Ishikawa (cell line): ENCODE measurements around the gene ANK3.

Experiments
- CEBPB ChIP-seq: IDR thresholded peaks from 2 replicates; pipeline ENCODE4 v1.6.1; 2012
- CREB1 ChIP-seq: IDR thresholded peaks from 2 replicates; pipeline ENCODE4 v1.6.1; 2012; ENCODE audit warnings: low read depth
- EGR1 ChIP-seq: IDR thresholded peaks from 2 replicates; pipeline ENCODE4 v1.6.1; 2012
- EP300 ChIP-seq: IDR thresholded peaks from 2 replicates; pipeline ENCODE4 v1.6.1; 2012; ENCODE audit warnings: borderline replicate concordance
- FOXM1 ChIP-seq: IDR thresholded peaks from 2 replicates; pipeline ENCODE4 v1.6.1; 2012; ENCODE audit warnings: low read depth, borderline replicate concordance
- NFIC ChIP-seq: IDR thresholded peaks from 2 replicates; pipeline ENCODE4 v1.6.1; 2012
- RAD21 ChIP-seq: IDR thresholded peaks from 2 replicates; pipeline ENCODE4 v1.6.1; 2012; ENCODE audit warnings: low read depth
- TAF1 ChIP-seq: IDR thresholded peaks from 2 replicates; pipeline ENCODE4 v1.6.1; 2012; ENCODE audit warnings: low read depth, mild to moderate bottlenecking
- TCF12 ChIP-seq: IDR thresholded peaks from 2 replicates; pipeline ENCODE4 v1.6.1; 2012; ENCODE audit warnings: low read depth
- TEAD4 ChIP-seq: IDR thresholded peaks from 2 replicates; pipeline ENCODE4 v1.6.1; 2012
- YY1 ChIP-seq: IDR thresholded peaks from 2 replicates; pipeline ENCODE4 v1.6.1; 2012; ENCODE audit warnings: low read depth
- ZBTB7A ChIP-seq: IDR thresholded peaks from 2 replicates; pipeline ENCODE4 v1.6.1; 2012; ENCODE audit warnings: low read depth
- TF ChIP-seq, protein P1 (sequence below): IDR thresholded peaks from 2 replicates; pipeline ENCODE4 v1.6.1; 2012; ENCODE audit warnings: low read depth, mild to moderate bottlenecking
- TF ChIP-seq, protein P2 (sequence below): IDR thresholded peaks from 2 replicates; pipeline ENCODE4 v1.6.1; 2012
- TF ChIP-seq, protein P3 (sequence below): IDR thresholded peaks from 2 replicates; pipeline ENCODE4 v1.6.1; 2012

Gene ANK3

DNA sequence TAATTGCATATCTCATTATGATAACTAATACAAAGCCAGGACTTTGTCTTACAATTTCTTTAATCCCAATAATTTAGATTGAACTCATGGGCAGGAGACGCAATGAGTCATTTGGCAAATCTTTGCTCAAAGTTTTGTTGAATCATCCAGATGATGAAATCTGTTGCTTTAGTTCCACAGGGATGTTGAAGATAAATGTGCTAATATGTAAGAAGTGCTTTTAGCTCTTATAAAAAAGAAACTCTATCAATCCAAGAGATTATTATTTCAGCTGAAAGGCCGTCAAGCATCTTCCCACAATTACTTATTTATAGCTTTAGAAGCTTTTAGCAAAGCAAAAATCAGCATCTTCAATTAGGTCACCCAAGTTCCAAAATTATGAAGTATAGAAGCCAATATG lies 36.8 kb upstream of the ANK3 start:
- TF ChIP-seq, protein P1, sequence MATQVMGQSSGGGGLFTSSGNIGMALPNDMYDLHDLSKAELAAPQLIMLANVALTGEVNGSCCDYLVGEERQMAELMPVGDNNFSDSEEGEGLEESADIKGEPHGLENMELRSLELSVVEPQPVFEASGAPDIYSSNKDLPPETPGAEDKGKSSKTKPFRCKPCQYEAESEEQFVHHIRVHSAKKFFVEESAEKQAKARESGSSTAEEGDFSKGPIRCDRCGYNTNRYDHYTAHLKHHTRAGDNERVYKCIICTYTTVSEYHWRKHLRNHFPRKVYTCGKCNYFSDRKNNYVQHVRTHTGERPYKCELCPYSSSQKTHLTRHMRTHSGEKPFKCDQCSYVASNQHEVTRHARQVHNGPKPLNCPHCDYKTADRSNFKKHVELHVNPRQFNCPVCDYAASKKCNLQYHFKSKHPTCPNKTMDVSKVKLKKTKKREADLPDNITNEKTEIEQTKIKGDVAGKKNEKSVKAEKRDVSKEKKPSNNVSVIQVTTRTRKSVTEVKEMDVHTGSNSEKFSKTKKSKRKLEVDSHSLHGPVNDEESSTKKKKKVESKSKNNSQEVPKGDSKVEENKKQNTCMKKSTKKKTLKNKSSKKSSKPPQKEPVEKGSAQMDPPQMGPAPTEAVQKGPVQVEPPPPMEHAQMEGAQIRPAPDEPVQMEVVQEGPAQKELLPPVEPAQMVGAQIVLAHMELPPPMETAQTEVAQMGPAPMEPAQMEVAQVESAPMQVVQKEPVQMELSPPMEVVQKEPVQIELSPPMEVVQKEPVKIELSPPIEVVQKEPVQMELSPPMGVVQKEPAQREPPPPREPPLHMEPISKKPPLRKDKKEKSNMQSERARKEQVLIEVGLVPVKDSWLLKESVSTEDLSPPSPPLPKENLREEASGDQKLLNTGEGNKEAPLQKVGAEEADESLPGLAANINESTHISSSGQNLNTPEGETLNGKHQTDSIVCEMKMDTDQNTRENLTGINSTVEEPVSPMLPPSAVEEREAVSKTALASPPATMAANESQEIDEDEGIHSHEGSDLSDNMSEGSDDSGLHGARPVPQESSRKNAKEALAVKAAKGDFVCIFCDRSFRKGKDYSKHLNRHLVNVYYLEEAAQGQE = no peak
- no peak for TF ChIP-seq TAF1
- TF ChIP-seq EP300 = no peak
- TF ChIP-seq TEAD4 = no peak

DNA sequence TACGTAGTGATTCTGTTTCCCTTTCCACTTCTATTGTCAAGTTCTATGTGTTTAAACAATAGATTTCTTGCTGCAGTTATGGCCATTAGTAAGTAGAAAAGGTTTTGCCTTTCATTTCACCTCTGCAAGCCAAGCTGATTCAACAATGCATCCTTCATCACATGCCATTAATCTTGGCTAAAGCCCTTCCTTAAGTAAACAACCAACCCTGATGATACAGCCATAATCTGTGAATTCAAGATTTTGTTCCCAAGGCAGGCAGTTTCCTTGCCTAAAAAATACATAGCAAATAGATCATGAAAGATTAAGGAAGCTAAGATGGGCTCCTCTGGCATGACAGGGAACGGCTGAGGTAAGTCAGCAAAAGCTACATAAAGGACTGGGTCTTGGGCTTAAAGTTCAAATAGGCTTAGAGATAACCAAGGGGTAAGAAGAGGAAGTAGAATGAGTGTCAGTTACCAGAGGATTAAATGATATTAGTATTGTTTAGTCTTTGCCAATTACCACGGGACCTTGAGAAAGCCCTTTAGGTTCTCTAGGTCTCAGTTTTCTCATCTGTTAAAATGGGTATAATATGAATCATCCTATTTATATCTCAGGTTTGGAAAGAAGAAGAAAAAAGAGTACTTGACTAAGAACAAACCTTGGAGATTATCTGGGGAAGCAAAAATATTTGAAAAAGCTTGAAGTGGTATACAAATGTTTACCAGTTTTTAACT lies 35.9 kb upstream of the ANK3 start:
- TF ChIP-seq EGR1 (no peak), TEAD4 (no peak)

DNA sequence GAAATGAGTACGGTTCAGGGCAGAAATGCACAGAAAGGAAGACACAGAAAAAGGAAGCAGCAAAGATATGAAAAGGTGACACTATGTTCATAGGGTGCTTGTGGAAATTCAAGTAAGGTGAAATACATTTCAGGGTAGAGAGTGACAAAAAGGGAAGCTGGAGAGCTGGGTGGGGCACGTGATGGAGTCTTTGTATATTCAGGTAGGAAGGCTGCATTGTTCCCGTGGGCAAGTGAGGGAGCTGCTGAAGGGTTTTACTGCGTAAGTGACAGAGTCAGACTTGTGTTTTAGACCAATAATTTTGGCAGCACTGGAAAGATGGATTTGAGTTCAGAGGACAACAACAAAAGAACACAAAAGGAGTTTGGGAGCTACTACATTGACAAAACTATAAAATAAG lies 35.3 kb upstream of the ANK3 start:
- no peak for TF ChIP-seq RAD21
- TF ChIP-seq NFIC = no peak
- TF ChIP-seq ZBTB7A = no peak

DNA sequence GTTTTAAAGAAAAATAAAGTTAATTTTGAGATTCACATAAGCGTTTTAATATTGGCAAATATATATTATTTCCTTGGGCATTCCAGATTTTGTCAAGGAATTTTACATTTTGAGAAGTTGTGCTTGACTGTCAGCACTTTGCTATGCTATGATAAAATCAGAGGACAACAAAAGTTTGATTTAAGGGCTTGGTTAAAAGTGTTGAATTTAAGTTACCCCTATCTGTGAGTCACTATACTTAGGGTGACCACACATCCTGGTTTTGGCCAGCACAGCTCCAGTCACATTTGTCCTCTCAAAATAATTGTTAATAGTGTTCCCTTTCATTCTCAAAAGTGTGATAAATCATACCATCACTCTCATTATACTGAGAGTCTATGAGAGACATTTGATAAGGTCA lies 34.2 kb upstream of the ANK3 start:
- TF ChIP-seq, protein P2, sequence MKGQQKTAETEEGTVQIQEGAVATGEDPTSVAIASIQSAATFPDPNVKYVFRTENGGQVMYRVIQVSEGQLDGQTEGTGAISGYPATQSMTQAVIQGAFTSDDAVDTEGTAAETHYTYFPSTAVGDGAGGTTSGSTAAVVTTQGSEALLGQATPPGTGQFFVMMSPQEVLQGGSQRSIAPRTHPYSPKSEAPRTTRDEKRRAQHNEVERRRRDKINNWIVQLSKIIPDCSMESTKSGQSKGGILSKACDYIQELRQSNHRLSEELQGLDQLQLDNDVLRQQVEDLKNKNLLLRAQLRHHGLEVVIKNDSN = no peak
- TF ChIP-seq, protein P3, sequence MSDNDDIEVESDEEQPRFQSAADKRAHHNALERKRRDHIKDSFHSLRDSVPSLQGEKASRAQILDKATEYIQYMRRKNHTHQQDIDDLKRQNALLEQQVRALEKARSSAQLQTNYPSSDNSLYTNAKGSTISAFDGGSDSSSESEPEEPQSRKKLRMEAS = no peak

DNA sequence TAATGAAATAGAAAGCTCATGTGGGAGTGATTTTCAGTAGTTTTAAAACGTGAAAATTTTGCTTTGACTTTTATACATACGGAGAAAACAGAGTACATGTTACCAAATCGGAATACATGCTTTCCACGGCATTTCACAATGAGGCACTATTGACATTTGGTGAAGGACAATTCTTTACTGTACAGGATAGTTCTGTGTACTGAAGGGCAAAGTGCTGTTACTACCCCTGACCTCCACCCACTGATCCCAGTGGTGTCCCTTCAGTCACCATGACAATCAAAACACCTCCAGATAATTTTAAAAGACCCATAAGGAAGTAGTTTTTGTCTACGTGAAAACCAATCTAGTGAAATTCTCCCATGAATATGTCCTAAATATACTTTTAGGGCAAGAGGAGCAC lies 33.1 kb upstream of the ANK3 start:
- TF ChIP-seq TAF1 (no peak), YY1 (no peak), TCF12 (no peak), CEBPB (no peak), RAD21 (no peak), FOXM1 (no peak), ZBTB7A (no peak), TEAD4 (no peak), EP300 (no peak), NFIC (no peak), CREB1 (no peak)
- TF ChIP-seq, protein P3 = no peak
- TF ChIP-seq, protein P2 = no peak
- TF ChIP-seq, protein P1 = no peak

DNA sequence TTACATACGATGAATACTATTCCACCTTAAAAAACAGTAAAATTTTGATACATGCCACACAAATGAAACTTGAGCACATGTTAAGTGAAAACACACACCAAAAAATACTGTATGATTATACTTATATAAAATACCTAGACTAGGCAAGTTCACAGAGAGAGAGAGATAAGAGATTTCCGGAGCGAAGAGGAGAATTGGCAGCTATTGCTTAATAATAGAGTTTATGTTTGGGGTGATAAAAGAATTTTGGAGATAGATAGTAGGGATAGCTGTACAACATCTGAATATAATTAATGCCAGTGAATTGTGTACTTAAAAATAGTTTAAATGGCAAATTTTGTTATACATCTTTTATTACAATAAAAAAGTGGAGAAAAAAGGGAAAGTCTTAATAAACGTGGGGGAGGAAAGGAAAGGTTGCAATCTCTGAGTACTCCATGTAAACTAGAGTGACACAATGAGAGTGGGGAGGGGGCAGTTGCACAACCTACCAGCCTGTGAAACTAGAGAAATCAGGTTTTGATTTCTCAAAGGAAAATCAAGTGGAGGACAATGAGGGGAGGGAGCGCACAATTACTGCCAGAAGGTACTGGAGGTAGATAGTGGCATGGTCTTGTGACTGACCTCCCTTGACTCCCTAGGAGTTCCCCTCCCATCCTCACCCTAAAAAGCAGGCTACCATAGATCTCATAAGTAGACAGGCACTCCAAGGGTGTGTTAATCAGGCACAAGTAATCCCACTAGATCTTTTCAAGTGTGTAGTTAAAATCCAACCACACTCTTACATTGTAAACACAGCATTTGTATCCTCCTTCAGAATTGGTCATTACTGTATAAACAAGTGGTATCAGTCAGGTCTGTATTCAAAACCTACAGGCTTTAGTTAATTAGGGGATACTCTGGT lies 31.6 kb upstream of the ANK3 start:
- TF ChIP-seq NFIC (no peak), TCF12 (no peak), YY1 (no peak), EP300 (no peak), CREB1 (no peak), EGR1 (no peak), RAD21 (no peak), TAF1 (no peak), ZBTB7A (no peak), FOXM1 (no peak), CEBPB (no peak), TEAD4 (no peak)
- TF ChIP-seq, protein P1 = no peak
- TF ChIP-seq, protein P3 = no peak
- TF ChIP-seq, protein P2 = no peak
